GM12864 (cell line): ENCODE data around the gene TBX6.
A peak's percentile ranks its signal among the peaks of the same experiment; 100 is the strongest.

ENCODE experiments used
- DNase-seq: peaks from one replicate; pipeline ENCODE4 v3.0.0-alpha.2; 2011; ENCODE audit warnings: low read depth
- H3K4me3 ChIP-seq: 2 replicates; pipeline ENCODE4 v1.5.1; 2011; ENCODE audit warnings: mild to moderate bottlenecking, low read depth, low read length, control low read depth
- CTCF ChIP-seq: IDR thresholded peaks from 2 replicates; pipeline ENCODE4 v1.5.1; 2011; ENCODE audit warnings: low read depth, mild to moderate bottlenecking, moderate library complexity, low read length, control low read depth, inconsistent platforms; ENCODE audit errors: missing control alignments

The TBX6 gene

GRCh38 chr16:30096105-30096861, 4.6 kb upstream of the TBX6 start, which contains the start of gene YPEL3:
Gene YPEL3 (minus strand): TSS chr16:30096213. CDS start chr16:30095482, 731 bp downstream.
- no peak for TF ChIP-seq CTCF
- peak within 1 kb of the TSS; percentile 67 for H3K4me3 ChIP-seq
- DNase-seq: peak; percentile 57

- no peak for TF ChIP-seq CTCF
These were observed 3.7 kb upstream of the TBX6 start for GRCh38 chr16:30095166-30096078.

GRCh38 chr16:30094541-30095165, 2.9 kb upstream of the TBX6 start:
- no peak for DNase-seq
- peak overlapping the region; percentile 67 for H3K4me3 ChIP-seq
- TF ChIP-seq CTCF: no peak

More at GRCh38 chr16:30095166-30096078, 3.7 kb upstream of the TBX6 start:
- no peak for DNase-seq
- peak overlapping the region; percentile 67 for H3K4me3 ChIP-seq

GRCh38 chr16:30092373-30093010, 768 bp upstream of the TBX6 start:
- peak; percentile 83 for DNase-seq
- H3K4me3 ChIP-seq: peak overlapping the region; percentile 64
- peak; percentile 94 for TF ChIP-seq CTCF

- DNase-seq: no peak
- no peak for TF ChIP-seq CTCF
- H3K4me3 ChIP-seq: no peak overlapping the region
These were observed 953 bp downstream of the TBX6 start for GRCh38 chr16:30090610-30091331.
